LNCAP (cell line): ENCODE results near the gene MRPL55.

Experiments used
- CTCF ChIP-seq: fragments of 450-650 bp; IDR thresholded peaks from 2 replicates; pipeline ENCODE4 v1.5.1; 2017; ENCODE audit warnings: mild to moderate bottlenecking

Gene MRPL55

DNA sequence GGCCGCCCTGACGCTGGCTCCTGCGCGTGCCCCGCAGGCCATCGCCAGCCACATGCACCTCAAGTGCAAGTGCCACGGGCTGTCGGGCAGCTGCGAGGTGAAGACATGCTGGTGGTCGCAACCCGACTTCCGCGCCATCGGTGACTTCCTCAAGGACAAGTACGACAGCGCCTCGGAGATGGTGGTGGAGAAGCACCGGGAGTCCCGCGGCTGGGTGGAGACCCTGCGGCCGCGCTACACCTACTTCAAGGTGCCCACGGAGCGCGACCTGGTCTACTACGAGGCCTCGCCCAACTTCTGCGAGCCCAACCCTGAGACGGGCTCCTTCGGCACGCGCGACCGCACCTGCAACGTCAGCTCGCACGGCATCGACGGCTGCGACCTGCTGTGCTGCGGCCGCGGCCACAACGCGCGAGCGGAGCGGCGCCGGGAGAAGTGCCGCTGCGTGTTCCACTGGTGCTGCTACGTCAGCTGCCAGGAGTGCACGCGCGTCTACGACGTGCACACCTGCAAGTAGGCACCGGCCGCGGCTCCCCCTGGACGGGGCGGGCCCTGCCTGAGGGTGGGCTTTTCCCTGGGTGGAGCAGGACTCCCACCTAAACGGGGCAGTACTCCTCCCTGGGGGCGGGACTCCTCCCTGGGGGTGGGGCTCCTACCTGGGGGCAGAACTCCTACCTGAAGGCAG is 50.0 kb downstream of the MRPL55 start:
- TF ChIP-seq CTCF, result no peak

DNA sequence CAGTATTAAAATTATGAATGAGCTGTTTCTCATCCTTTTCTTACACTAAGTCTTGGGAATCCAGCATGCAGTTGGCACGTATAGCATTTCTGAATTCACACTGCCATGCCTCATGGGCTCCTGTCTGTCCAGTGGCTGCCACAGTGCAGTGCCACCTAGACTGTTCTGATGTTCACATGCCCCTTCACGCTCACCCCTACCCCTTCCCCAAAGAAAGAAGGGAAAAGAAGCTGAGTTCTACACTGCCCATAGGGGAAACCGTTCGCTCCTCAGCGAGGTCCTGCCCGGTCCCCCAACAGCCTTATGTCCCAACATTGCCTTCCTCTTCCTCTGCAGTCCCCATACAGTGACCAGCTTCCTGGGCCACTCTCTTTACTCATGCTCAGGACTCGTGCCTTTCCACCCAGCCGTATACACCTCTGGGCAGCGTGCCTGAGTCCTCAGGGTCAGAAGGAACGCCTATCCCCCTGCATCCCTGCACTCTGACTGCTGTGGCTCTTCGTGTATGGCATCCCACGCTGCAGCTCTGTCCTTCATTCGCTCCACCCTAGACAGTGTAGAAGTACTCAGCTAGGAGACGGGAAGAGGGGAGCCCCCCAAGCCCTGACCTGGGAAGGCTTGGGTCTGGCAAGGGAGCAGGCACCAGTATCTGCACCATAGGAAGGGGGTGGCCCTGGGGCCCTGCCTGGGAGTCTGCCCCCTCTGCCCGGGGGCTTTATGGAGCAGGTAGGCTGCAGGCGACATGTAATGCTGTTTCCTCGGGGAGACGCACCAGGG is 50.7 kb downstream of the MRPL55 start:
- no peak for TF ChIP-seq CTCF
